Activated CD4-positive, alpha-beta T cell treated with anti-CD3 and anti-CD28 coated beads, Interleukin-2, Interleukin-4, amounts not matched to agents 100 ng/mL and 50 ng/mL, durations not matched to agents 16 hours and 8 hours (primary cell): ENCODE data around the gene GADD45B.
"Not testable (repeated sequence)": the region's sequence is repeated elsewhere in the genome, so short reads cannot be mapped to it uniquely, and the experiment has no call there.

Experiments used
- DNase-seq: peaks from one replicate; pipeline ENCODE4 v3.0.0-alpha.2; 2020; ENCODE audit warnings: low spot score

Gene GADD45B

DNA sequence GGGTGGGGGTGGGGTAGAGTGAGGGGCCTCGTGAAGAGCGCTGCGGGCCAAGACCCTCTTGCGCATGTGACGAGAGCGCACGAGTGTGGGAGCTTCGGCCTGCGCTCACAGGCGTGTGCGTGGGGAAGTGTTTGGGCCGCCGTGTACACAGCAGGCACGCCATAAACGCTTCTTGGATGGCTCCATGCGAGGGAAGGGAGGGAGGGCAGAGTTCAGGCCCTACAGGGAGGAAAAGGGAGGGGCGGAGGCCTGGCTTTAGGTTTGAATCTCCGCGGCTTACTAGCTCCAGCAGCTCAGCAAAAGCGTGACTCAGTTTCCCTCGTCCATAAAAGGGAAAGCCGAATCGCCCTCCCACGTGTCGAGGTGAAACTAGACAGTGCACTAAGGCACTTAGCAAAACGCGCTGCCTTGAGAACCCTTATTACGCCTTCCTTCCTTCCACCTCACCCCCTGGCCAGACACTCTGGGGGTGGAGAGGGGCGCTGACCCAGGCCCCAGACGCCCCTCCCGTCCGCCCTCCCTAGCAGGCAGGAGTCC lies 12.5 kb downstream of the GADD45B start:
- no peak for DNase-seq

GRCh38 chr19:2488942-2489731 lies 13.2 kb downstream of the GADD45B start:
- no peak for DNase-seq

DNA sequence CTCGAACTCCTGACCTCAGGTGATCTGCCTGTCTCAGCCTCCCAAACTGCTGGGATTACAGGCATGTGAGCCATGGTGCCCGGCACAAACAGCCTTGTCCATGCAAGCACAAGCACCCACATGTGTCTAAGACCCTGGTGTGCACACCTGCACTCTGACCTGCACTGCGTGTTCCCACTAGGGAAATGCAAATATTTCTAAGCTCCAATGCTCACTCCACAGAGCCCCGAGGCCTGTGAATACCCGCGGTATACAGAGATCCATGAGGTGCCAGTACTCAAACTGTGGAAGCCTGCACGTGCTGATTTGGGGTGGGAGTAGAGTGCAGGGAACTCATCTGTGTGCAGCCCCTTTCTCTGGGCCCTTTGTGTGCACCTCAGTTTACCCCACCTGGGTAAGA lies 14.7 kb downstream of the GADD45B start:
- DNase-seq = no peak

DNA sequence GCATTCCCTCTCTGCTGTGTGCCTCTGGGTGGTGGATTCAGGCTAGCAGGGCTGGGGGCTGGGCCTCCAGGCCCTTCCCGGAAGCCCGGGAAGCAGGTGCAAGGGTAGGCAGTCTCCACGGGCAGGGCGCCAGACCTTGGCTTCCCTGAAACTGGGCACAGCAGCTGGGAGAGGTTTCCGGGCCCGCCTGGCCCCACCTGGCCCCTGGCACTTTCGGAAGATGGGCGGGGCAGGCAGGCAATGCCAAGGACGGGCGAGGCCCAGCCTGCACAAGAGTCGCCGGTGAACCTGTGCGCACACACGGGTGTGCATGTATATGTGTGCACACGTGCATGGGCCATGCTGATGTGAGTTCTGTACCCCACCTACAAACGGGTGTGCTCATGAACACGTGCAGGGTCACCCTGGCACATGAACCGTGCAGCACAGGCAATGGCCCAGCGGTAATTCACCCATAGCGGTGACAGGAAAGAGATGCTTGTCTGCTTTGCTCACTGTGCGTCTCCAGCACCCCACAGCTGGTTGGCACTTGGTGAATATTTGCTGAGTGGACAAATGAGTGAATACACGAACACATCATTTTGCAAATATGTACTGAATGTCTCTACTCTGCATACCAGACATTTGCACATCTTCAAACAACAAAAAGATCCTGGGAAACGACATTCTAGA lies 15.3 kb downstream of the GADD45B start:
- no peak for DNase-seq

GRCh38 chr19:2492870-2493269 lies 16.9 kb downstream of the GADD45B start:
- no peak for DNase-seq

DNA sequence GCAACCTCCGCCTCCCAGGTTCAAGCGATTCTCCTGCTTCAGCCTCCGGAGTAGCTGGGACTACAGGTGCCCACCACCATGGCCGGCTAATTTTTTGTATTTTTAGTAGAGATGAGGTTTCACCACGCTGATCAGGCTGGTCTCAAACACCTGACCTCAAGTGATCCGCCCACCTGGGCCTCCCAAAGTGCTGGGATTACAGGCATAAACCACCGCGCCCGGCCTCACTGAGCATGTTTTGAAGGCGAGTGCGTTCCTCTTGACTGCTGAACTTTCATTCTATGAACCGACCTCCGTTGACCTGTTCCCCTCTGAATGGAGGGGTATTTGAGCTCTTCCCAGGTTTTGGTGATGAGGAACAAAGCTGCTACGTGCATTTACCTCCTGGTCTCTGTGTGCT lies 17.5 kb downstream of the GADD45B start:
- DNase-seq = not testable (repeated sequence)

DNA sequence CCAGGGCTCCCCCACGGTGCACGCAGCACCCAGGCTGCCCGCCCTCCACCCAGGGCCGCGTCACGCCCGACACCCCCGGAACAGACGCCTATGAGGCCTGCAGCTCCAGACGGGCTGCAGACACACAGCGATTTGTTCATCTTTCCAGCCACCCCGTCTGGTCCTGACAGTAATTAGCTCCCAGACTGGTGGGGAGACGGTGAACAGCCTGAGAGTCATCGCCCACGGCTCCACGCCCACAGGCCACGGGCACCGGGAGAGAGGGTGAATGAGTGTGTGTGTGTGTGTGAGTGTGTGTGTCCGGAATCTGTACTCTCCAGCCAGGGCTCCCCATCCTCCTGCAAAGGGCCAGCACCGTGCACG lies 18.1 kb downstream of the GADD45B start:
- DNase-seq = no peak

- peak; percentile 13 for DNase-seq
These were observed 18.7 kb downstream of the GADD45B start for GRCh38 chr19:2494447-2495129.

DNA sequence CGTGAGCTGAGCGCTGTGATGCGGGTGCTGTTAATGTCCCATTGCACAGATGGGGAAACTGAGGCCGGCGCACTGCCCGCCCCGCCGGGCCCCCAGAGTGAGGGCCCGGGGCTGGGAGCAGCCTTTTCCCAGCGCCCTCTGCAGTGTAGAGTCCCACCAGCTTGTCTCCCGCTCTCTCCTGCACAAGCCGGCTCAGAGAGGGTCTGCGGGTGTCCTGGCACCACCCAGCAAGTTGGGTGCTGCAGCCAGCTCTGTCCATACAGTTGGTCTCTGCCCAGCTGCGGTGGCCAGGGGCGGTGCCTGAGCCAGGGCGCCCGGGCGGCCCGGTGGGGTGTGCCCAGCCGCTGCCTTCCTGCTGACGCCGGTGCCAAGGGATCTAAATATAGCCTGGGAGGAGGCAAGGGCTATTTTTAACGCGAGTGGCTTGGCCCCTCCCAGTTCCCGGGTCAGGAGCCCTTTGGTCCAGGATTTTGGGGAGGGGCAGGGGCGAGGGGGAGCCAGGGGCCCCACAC lies 19.3 kb downstream of the GADD45B start:
- no peak for DNase-seq

DNA sequence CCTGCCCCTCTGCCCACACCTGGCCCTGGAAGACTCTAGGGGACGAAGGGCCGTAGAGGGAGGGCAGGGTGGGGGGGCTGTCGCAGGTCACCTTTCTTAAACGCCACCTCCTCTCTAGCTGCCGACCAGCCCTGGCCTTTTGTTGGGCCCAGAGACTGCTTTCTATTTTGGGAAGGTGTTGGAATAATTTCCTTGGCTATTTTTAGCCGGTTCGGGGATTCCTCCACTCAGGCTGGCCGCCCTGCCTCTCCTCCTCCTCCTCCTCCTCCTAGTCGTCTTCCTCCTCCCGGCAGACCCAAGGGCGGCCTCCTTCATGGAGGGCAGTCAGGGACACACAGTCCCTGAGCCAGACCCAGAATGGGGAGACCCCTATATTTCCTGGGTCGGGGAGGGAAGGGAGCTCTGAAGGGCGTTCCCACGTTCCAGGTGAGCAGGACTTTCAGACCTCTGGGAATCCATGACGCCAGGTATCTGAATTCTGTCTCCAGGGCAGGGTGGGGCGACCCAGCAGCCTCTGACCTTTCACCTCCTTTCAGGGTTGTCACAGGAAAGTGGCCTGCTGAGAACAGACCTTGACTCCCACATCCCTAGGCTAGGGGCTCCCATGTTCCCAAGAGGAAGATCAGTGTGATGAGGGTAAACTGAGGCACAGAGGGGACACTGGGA lies 19.9 kb downstream of the GADD45B start:
- no peak for DNase-seq

DNA sequence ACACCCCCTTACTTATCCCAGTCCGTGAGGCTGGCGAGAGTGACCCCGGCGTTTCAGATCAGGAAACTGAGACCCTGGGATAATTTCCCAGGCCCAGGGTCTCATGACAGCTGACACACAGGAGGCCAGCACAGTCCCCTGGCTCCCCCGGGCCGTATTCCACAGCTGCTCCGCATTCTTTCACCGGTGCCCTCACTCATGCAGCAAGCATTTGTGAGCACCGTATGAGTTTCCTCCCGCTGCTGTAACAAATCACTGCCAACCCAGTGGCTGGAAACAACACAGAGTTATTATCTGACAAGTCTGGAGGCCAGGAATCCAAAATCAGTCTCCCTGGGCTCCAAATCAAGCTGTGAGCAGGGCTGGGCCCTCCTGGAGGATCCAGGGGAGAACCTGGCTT lies 21.3 kb downstream of the GADD45B start:
- no peak for DNase-seq

DNA sequence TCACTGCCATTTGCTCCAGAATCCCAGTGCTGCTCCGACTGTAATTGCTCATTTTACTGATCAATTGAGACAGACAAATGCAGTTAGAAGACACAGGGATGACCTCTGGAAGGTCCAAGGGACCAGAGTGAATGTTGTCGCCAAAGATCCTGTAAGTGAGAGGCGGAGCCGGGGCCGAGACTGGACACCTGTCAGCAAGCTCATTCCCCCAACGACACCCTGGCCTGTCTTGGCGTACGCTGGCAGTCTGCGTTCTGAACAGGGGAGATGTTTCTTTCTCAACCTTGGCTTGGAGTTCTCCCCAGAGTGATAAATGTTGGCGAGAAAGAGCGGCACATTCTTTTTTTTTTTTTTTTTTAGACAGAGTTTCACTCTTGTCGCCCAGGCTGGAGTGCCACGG lies 24.2 kb downstream of the GADD45B start:
- DNase-seq = no peak

GRCh38 chr19:2500841-2501261 lies 24.9 kb downstream of the GADD45B start:
- no peak for DNase-seq

GRCh38 chr19:2503521-2504109 lies 27.7 kb downstream of the GADD45B start:
- peak; percentile 13 for DNase-seq

DNA sequence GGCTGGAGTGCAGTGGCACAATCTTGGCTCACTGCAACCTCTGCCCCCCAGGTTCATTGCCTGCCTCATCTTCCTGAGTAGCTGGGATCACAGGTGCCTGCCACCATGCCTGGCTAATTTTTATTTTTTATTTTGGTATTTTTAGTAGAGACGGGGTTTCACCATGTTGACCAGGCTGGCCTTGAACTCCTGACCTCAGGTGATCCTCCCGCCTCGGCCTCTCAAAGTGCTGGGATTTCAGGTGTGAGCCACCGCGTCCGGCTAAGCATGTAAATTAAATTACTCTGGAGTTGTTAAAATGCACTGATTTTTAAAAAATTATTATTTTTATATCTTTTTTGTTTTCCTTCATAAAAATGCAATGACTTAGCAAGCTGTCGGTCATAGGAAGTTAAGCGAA lies 30.7 kb downstream of the GADD45B start:
- not testable (repeated sequence) for DNase-seq

DNA sequence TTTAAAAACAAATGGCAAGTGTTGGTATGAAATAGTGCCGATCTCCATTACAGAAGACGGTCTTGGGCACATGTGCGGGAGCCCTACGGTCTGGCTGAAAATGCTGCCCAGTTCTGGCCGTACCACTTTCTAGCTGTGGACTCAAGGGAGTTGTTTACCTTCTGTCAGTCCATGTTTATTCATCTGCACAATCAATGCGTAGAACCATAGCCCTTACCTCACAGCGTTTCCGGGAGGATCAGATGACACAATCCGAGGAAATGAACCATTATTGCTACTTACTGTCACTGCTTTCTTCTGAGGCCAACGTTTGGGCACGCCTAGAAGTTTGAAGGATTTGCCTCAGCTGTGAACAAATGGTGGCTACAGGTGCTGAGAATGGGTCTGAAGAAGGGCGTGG lies 31.2 kb downstream of the GADD45B start:
- peak; percentile 28 for DNase-seq

- DNase-seq = no peak
These were observed 33.2 kb downstream of the GADD45B start for GRCh38 chr19:2509096-2509495.

DNA sequence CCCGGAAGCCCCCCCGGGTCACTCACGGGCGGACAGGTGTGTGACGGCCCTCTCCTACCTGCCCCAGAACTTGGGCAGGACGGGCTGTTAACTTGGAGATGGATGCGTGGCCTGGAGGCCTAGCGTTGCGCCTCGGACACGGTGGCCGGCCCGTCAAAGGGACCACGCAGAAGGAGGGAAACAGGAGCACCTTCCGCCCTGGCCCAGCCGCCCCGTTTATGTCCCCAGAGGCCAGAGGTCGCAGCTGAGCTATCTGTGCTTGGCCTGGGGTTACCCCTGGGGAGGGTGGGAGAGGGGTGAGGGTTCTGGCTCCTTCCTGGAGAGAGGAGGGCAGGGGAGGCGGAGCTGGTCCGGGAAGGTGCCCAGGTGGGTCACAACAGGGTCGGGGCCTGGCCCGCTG lies 35.6 kb downstream of the GADD45B start:
- DNase-seq = no peak

DNA sequence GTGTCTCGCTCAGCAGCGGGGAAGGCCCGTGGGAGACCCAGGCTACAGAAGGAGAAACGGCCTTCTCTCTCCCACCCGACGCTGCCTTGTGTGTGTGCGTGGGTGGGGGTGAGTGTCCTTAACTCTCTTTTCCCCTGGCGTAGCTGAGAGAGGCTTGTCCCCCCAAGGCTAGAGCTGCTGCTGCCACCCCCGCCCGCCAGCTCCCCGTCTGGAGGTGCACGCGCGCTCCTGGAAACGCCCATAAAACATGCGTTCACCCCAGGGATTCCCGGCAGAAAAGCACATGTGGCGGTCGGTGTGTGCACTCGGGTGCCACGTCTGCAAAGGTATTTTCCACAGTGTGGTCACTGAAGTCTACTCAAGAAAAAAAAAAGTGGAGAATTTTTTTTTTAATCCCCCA lies 36.1 kb downstream of the GADD45B start:
- no peak for DNase-seq

GRCh38 chr19:2512523-2513431 lies 36.9 kb downstream of the GADD45B start:
- DNase-seq = no peak
